Mesenchymal stem cell (in vitro differentiated cells and primary cell): ENCODE data around the gene KDM4B.

Experiments used
- DNase-seq: peaks from one replicate; pipeline ENCODE4 v3.0.0-alpha.2; 2013
- H2AFZ ChIP-seq: one replicate; pipeline ENCODE4 v1.6.1; 2013; ENCODE audit warnings: low read depth, mild to moderate bottlenecking, control low read depth, inconsistent platforms, low read length, moderate library complexity
- H2AK5ac ChIP-seq: 2 replicates; pipeline ENCODE4 v1.6.1; 2013; ENCODE audit warnings: low read length, moderate library complexity, mild to moderate bottlenecking, inconsistent platforms; ENCODE audit not compliant: severe bottlenecking
- H2BK120ac ChIP-seq: one replicate; pipeline ENCODE4 v1.6.1; 2013; ENCODE audit warnings: low read depth, mild to moderate bottlenecking, inconsistent platforms, low read length, moderate library complexity
- H2BK12ac ChIP-seq, 2 experiments: one replicate each; pipeline ENCODE4 v1.6.1; 2013; ENCODE audit warnings: inconsistent platforms in 2 of 2, low read length in 2 of 2, mild to moderate bottlenecking in 2 of 2, moderate library complexity in 2 of 2, control low read depth in 1 of 2
- H2BK15ac ChIP-seq: one replicate; pipeline ENCODE4 v1.6.1; 2013; ENCODE audit warnings: mild to moderate bottlenecking, low read depth, inconsistent platforms; ENCODE audit not compliant: poor library complexity, severe bottlenecking
- H2BK5ac ChIP-seq: 2 replicates; pipeline ENCODE4 v1.6.1; 2013; ENCODE audit warnings: low read depth, mild to moderate bottlenecking, low read length, control low read depth, inconsistent platforms; ENCODE audit not compliant: poor library complexity, severe bottlenecking
- H3K14ac ChIP-seq, 2 experiments: one replicate each; pipeline ENCODE4 v1.6.1; 2013; ENCODE audit warnings: inconsistent platforms in 2 of 2, low read length in 2 of 2, control low read depth in 1 of 2, mild to moderate bottlenecking in 1 of 2, moderate library complexity in 1 of 2
- H3K18ac ChIP-seq, 2 experiments: one replicate each; pipeline ENCODE4 v1.6.1; 2013; ENCODE audit warnings: inconsistent platforms in 2 of 2, low read length in 2 of 2, control low read depth in 1 of 2, low read depth in 1 of 2, mild to moderate bottlenecking in 1 of 2
- H3K23ac ChIP-seq, 2 experiments: one replicate each; pipeline ENCODE4 v1.6.1; 2013; ENCODE audit warnings: inconsistent platforms in 2 of 2, low read length in 2 of 2, mild to moderate bottlenecking in 2 of 2, moderate library complexity in 2 of 2, control low read depth in 1 of 2
- H3K27ac ChIP-seq: 2 replicates; pipeline ENCODE4 v1.5.1; 2013; ENCODE audit warnings: mild to moderate bottlenecking, moderate library complexity, low read length, control low read depth, inconsistent platforms; ENCODE audit not compliant: poor library complexity, severe bottlenecking
- H3K27me3 ChIP-seq, 2 experiments: 2 replicates each; pipeline versions ENCODE4 v1.6.1 to v1.7.0; 2013; ENCODE audit warnings: low read length in 2 of 2, mild to moderate bottlenecking in 2 of 2, moderate library complexity in 2 of 2, control low read depth in 1 of 2, inconsistent platforms in 1 of 2; ENCODE audit not compliant: control insufficient read depth in 1 of 2, insufficient read depth in 1 of 2
- H3K36me3 ChIP-seq, 2 experiments: 2 replicates each; pipeline versions ENCODE4 v1.6.1 to v1.7.0; 2013; ENCODE audit warnings: low read length in 2 of 2, control low read depth in 1 of 2, inconsistent platforms in 1 of 2, low read depth in 1 of 2, mild to moderate bottlenecking in 1 of 2; ENCODE audit not compliant: insufficient read depth in 2 of 2, control insufficient read depth in 1 of 2
- H3K4ac ChIP-seq, 2 experiments: one replicate each; pipeline ENCODE4 v1.6.1; 2013; ENCODE audit warnings: inconsistent platforms in 2 of 2, low read length in 2 of 2, mild to moderate bottlenecking in 2 of 2, moderate library complexity in 2 of 2, control low read depth in 1 of 2, low read depth in 1 of 2
- H3K4me1 ChIP-seq: 2 replicates; pipeline ENCODE4 v1.6.1; 2013; ENCODE audit warnings: low read depth, low read length, control low read depth; ENCODE audit not compliant: control insufficient read depth, insufficient read depth
- H3K4me2 ChIP-seq: 2 replicates; pipeline ENCODE4 v1.6.1; 2013; ENCODE audit warnings: low read length, mild to moderate bottlenecking, inconsistent platforms; ENCODE audit not compliant: poor library complexity, severe bottlenecking
- H3K4me3 ChIP-seq, 2 experiments: 2 replicates each; pipeline versions ENCODE4 v1.5.1 to v1.7.0; 2013; ENCODE audit warnings: low read length in 2 of 2, mild to moderate bottlenecking in 2 of 2, control low read depth in 1 of 2, low read depth in 1 of 2; ENCODE audit not compliant: insufficient read depth in 1 of 2
- H3K79me1 ChIP-seq: replicated peaks from 2 replicates; pipeline ENCODE4 v1.6.1; 2013; ENCODE audit warnings: mild to moderate bottlenecking, control low read depth, low read length, inconsistent platforms; ENCODE audit not compliant: poor library complexity, severe bottlenecking
- H3K9ac ChIP-seq: 2 replicates; pipeline ENCODE4 v1.7.0; 2013; ENCODE audit warnings: mild to moderate bottlenecking, low read length, moderate library complexity
- H3K9me3 ChIP-seq: 2 replicates; pipeline ENCODE4 v1.7.0; 2013; ENCODE audit warnings: mild to moderate bottlenecking, low read length; ENCODE audit not compliant: control insufficient read depth
- H4K8ac ChIP-seq: one replicate; pipeline ENCODE4 v1.6.1; 2013; ENCODE audit warnings: inconsistent platforms, mild to moderate bottlenecking, low read length, moderate library complexity
- H4K91ac ChIP-seq: one replicate; pipeline ENCODE4 v1.6.1; 2013; ENCODE audit warnings: mild to moderate bottlenecking, low read length, inconsistent platforms
- WGBS: methylation state at CpG from one replicate; pipeline ENCODE4 v1.1.7; 2013; ENCODE audit warnings: mixed read lengths; 5-methylcytosine and 5-hydroxymethylcytosine counted together

The KDM4B gene

GRCh38 chr19:5059213-5059574 is 90.3 kb downstream of the KDM4B start:
- H2BK120ac ChIP-seq = no peak overlapping the region
- no peak overlapping the region for H2BK5ac ChIP-seq
- H2AFZ ChIP-seq = no peak overlapping the region
- H3K9me3 ChIP-seq = peaks cover 3% of the 10 kb centered on the region
- H3K18ac ChIP-seq = no peak overlapping the region
- H3K4me2 ChIP-seq = no peak overlapping the region
- no peak overlapping the region for H3K4ac ChIP-seq
- H4K91ac ChIP-seq = no peak overlapping the region
- peaks cover 5% of the 10 kb centered on the region for H3K4me1 ChIP-seq
- no peaks in the 10 kb centered on the region for H3K27me3 ChIP-seq
- H2AK5ac ChIP-seq = no peak overlapping the region
- H3K14ac ChIP-seq = no peak overlapping the region
- H2BK12ac ChIP-seq = no peak overlapping the region
- no peak overlapping the region for H4K8ac ChIP-seq
- no peak for DNase-seq
- peaks cover 57% of the 10 kb centered on the region for H3K79me1 ChIP-seq
- no peak overlapping the region for H3K9ac ChIP-seq
- no peak overlapping the region for H2BK15ac ChIP-seq
- H3K23ac ChIP-seq = no peak overlapping the region
- H3K27ac ChIP-seq = no peak overlapping the region
- H3K36me3 ChIP-seq = peaks cover 50 to 88% of the 10 kb centered on the region in 2 experiments
- H3K4me3 ChIP-seq = no peak overlapping the region
- WGBS = 96% methylated on average over 21 of the region's 21 CpGs

- Histone ChIP-seq H3K14ac (no peak overlapping the region), H2AFZ (no peak overlapping the region), H2BK12ac (no peak overlapping the region), H3K27me3 (no peaks in the 10 kb centered on the region), H3K4ac (no peak overlapping the region), H3K4me3 (no peak overlapping the region), H2BK120ac (no peak overlapping the region), H3K23ac (no peak overlapping the region), H3K27ac (no peak overlapping the region), H3K9ac (no peak overlapping the region), H4K8ac (no peak overlapping the region), H3K18ac (no peak overlapping the region), H3K4me2 (no peak overlapping the region), H3K36me3 (peaks cover 50 to 88% of the 10 kb centered on the region in 2 experiments), H3K4me1 (peaks cover 6% of the 10 kb centered on the region), H3K79me1 (peaks cover 60% of the 10 kb centered on the region), H2BK5ac (no peak overlapping the region), H4K91ac (no peak overlapping the region), H2BK15ac (no peak overlapping the region), H2AK5ac (no peak overlapping the region), H3K9me3 (peaks cover 3% of the 10 kb centered on the region)
- DNase-seq = no peak
- 97% methylated on average over 12 of the region's 12 CpGs for WGBS
These were observed 90.9 kb downstream of the KDM4B start for GRCh38 chr19:5059793-5060192.

DNA sequence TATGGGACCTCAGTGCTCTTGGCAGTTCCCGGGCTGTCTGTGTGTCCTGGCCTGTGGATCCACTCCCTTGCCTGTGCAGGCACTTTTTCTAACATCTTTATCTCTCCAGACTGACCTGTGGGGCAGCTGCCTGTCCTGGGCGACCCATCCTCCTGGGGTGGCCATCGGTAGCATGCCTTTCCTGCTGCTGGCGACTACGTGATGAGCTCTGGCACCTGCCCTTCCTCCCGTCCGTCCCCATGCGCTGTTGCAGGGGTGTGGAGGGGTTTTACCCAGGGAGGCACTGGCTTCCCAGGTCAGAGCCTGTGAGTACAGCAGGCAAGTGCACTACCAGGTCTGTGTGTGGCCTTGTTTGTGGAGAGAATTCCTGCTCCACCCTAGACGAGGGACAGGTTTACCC is 93.3 kb downstream of the KDM4B start:
- Histone ChIP-seq H2BK120ac (no peak overlapping the region), H3K9ac (no peak overlapping the region), H3K27me3 (no peaks in the 10 kb centered on the region), H2BK5ac (no peak overlapping the region), H3K23ac (no peak overlapping the region), H3K4me2 (no peak overlapping the region), H3K4ac (no peak overlapping the region), H3K36me3 (peaks cover 44 to 89% of the 10 kb centered on the region in 2 experiments), H3K18ac (no peak overlapping the region), H2BK12ac (no peak overlapping the region), H2AFZ (no peak overlapping the region), H2AK5ac (no peak overlapping the region), H2BK15ac (no peak overlapping the region), H3K4me3 (no peak overlapping the region), H4K91ac (no peak overlapping the region), H3K79me1 (peaks cover 62% of the 10 kb centered on the region), H3K4me1 (peaks cover 10% of the 10 kb centered on the region), H3K27ac (no peak overlapping the region), H3K9me3 (peaks cover 3% of the 10 kb centered on the region), H4K8ac (no peak overlapping the region), H3K14ac (no peak overlapping the region)
- no peak for DNase-seq
- 94% methylated on average over 9 of the region's 9 CpGs for WGBS

DNA sequence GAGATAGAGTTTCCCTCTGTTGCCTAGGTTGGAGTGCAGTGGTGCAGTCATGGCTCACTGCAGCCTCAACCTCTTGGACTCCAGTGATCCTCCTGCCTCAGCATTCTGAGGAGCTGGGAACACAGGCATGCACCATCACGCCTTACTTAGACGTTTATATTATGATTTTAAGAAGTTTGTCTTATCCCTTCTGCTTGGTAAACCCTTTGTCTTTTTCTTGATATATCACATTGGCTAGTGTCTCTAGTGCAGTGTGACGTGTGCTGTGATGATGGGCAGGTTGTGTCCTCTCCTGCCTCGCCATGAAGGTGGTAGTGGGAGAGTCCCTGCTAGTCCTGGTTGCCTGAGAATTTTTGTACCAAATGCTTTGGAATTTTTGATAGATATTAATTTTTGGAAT is 93.9 kb downstream of the KDM4B start:
- no peak overlapping the region for H2BK12ac ChIP-seq
- no peak overlapping the region for H2BK15ac ChIP-seq
- no peak overlapping the region for H2BK5ac ChIP-seq
- H4K8ac ChIP-seq = no peak overlapping the region
- no peak overlapping the region for H3K4me3 ChIP-seq
- no peak overlapping the region for H3K18ac ChIP-seq
- no peak overlapping the region for H3K23ac ChIP-seq
- H3K9me3 ChIP-seq = peaks cover 3% of the 10 kb centered on the region
- no peak overlapping the region for H4K91ac ChIP-seq
- no peak overlapping the region for H3K4me2 ChIP-seq
- H3K36me3 ChIP-seq = peaks cover 38 to 88% of the 10 kb centered on the region in 2 experiments
- H3K27me3 ChIP-seq = no peaks in the 10 kb centered on the region
- H2AK5ac ChIP-seq = no peak overlapping the region
- no peak overlapping the region for H2BK120ac ChIP-seq
- no peak overlapping the region for H3K9ac ChIP-seq
- no peak overlapping the region for H2AFZ ChIP-seq
- no peak overlapping the region for H3K4ac ChIP-seq
- no peak overlapping the region for H3K14ac ChIP-seq
- DNase-seq = no peak
- H3K27ac ChIP-seq = no peak overlapping the region
- peaks cover 61% of the 10 kb centered on the region for H3K79me1 ChIP-seq
- 94% methylated on average over 3 of the region's 4 CpGs for WGBS
- H3K4me1 ChIP-seq = peaks cover 10% of the 10 kb centered on the region
